Prostate gland (tissue), 2 donors: Measurements from ENCODE around the gene GLE1.

ENCODE experiments used
- CTCF ChIP-seq, 4 experiments: fragments of 200-600 bp in 2 of 4; fragments of 450-650 bp in 2 of 4; sonication (generic) in 2 of 4; IDR thresholded peaks; 1 replicate in 3 of 4; 2 replicates in 1 of 4; pipeline ENCODE4 v1.5.1; 2016 to 2019; ENCODE audit warnings: antibody characterized with exemption in 4 of 4, mild to moderate bottlenecking in 2 of 4, moderate library complexity in 2 of 4
- POLR2A ChIP-seq: fragments of 450-650 bp; IDR thresholded peaks from one replicate; pipeline ENCODE4 v1.6.1; 2016; ENCODE audit warnings: antibody characterized with exemption, mild to moderate bottlenecking
- POLR2AphosphoS5 ChIP-seq: sonication (generic); formaldehyde crosslinking; IDR thresholded peaks from one replicate; pipeline ENCODE4 v1.6.1; 2017; ENCODE audit warnings: antibody characterized with exemption

GRCh38 chr9:128552744-128553440 lies 48.4 kb downstream of the GLE1 start:
- TF ChIP-seq POLR2A (no peak), CTCF (IDR thresholded peaks at IDR 0.05) (no peak), POLR2AphosphoS5 (no peak)
